DMS153 (cell line): ENCODE results near the gene TMEM218.

ENCODE experiments used
- DNase-seq: peaks from one replicate; lab custom pipeline; 2025; lab: John Stamatoyannopoulos, UW

Gene TMEM218

GRCh38 chr11:125129316-125129993 lies 18.0 kb upstream of the TMEM218 start:
- no peak for DNase-seq

GRCh38 chr11:125128450-125128849 lies 17.0 kb upstream of the TMEM218 start:
- no peak for DNase-seq

- no peak for DNase-seq
Measured at GRCh38 chr11:125124618-125124992, 13.2 kb upstream of the TMEM218 start.

- no peak for DNase-seq
Measured at GRCh38 chr11:125123947-125124617, 12.7 kb upstream of the TMEM218 start.

- no peak for DNase-seq
Measured at GRCh38 chr11:125123194-125123946, 11.9 kb upstream of the TMEM218 start.

- DNase-seq = no peak
Measured at GRCh38 chr11:125117429-125117828, 6.0 kb upstream of the TMEM218 start.

- no peak for DNase-seq
Measured at GRCh38 chr11:125114518-125114917, 3.1 kb upstream of the TMEM218 start.

GRCh38 chr11:125112208-125112604 lies 780 bp upstream of the TMEM218 start:
- no peak for DNase-seq

GRCh38 chr11:125111001-125111342 lies 454 bp downstream of the TMEM218 start:
- no peak for DNase-seq

GRCh38 chr11:125110506-125110905 lies 920 bp downstream of the TMEM218 start:
- no peak for DNase-seq

- DNase-seq = no peak
Measured at GRCh38 chr11:125108469-125108868, 3.0 kb downstream of the TMEM218 start.

- DNase-seq = no peak
Measured at GRCh38 chr11:125105926-125106325, 5.5 kb downstream of the TMEM218 start.

- DNase-seq = no peak
Measured at GRCh38 chr11:125102510-125102909, 8.9 kb downstream of the TMEM218 start.

- DNase-seq = no peak
Measured at GRCh38 chr11:125102025-125102424, 9.4 kb downstream of the TMEM218 start.

- no peak for DNase-seq
Measured at GRCh38 chr11:125101596-125101995, 9.8 kb downstream of the TMEM218 start.

GRCh38 chr11:125100136-125100535 lies 11.3 kb downstream of the TMEM218 start:
- no peak for DNase-seq

GRCh38 chr11:125094731-125095130 lies 16.7 kb downstream of the TMEM218 start:
- DNase-seq = no peak

- DNase-seq = no peak
Measured at GRCh38 chr11:125093502-125093901, 17.9 kb downstream of the TMEM218 start.

- no peak for DNase-seq
Measured at GRCh38 chr11:125092669-125093068, 18.8 kb downstream of the TMEM218 start.

GRCh38 chr11:125091877-125092664 lies 19.4 kb downstream of the TMEM218 start:
- no peak for DNase-seq

GRCh38 chr11:125091247-125091876 lies 20.1 kb downstream of the TMEM218 start:
- no peak for DNase-seq

- DNase-seq = no peak
Measured at GRCh38 chr11:125090816-125091215, 20.6 kb downstream of the TMEM218 start.
